ENCODE measurements around the gene MMP2. TPM values are rescaled to one million over a fixed set of nuclear protein-coding genes. Genes with fewer than 3 reads are reported as not detected.

Gene MMP2
- total RNA-seq, 1 experiment from 2014 or later = 1.5 TPM

DNA sequence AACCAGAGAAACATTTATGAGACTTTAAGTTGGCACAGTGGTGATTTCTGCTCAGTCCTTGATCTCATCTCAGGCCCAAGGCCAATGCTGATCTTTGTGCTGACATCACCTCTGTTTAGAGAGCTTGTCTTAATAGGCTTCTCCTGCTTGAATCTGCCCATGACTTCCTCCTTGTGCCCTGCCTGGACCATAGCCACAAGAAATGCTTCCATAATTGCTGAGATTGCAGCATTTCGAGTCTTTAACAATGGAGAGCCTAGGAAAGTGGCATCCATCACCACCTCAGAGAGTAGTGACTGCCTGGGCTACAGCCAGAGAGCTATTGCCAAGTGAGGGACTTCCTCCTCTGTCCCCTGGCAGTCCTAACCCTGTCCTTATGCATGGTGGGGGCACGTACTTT, 25.1 kb upstream of the MMP2 start:
- Histone ChIP-seq H3K4me2 (ENCODE audit: low read length) (no peak overlapping the region), H3K27ac (ENCODE audit: low read depth, low read length) (no peak overlapping the region), H3K79me2 (ENCODE audit: insufficient read depth, low read length) (no peaks in the 10 kb centered on the region), H3K9me2 (ENCODE audit: insufficient read depth) (no peaks in the 10 kb centered on the region), H3K36me3 (ENCODE audit: control insufficient read depth in 1 of 2, insufficient read depth in 2 of 2, low read length in 2 of 2) (no peaks in the 10 kb centered on the region), H3K9ac (ENCODE audit: low read length) (no peak overlapping the region), H3K9me3 (ENCODE audit: control insufficient read depth in 1 of 2, insufficient read depth in 1 of 2, low read depth in 1 of 2, low read length in 2 of 2) (no peaks in the 10 kb centered on the region), H3K27me3 (ENCODE audit: insufficient read depth, low read length) (0 out of 2 replicates have a peak, but pooled peaks cover 5% of the 10 kb centered on the region), H3K4me3 (replicated peaks in 1 of 2; ENCODE audit: low read depth in 1 of 2, low read length in 2 of 2) (no peak overlapping the region), H2AFZ (ENCODE audit: low read depth, low read length, poor library complexity, severe bottlenecking) (no peak overlapping the region), H4K20me1 (ENCODE audit: insufficient read depth) (no peaks in the 10 kb centered on the region), H3K4me1 (ENCODE audit: control insufficient read depth in 1 of 2, insufficient read depth in 2 of 2, low read length in 2 of 2) (no peaks in the 10 kb centered on the region)
- ChIA-PET CTCF (interaction anchor here (1.2 kb wide), 1 partner anchor 11 kb away, joined by 3 read pairs; no protein-coding TSS in a partner anchor), RAD21 (ENCODE audit: low non-redundant PET in 1 of 2, low total read pairs in 2 of 2, uncharacterized antibody in 2 of 2, unreplicated experiment in 2 of 2) (no interaction called here), POLR2A (no interaction called here)
- ATAC-seq (no peak), DNase-seq (ENCODE audit: low read depth, low spot score) (no peak)
- TF ChIP-seq, protein P1, sequence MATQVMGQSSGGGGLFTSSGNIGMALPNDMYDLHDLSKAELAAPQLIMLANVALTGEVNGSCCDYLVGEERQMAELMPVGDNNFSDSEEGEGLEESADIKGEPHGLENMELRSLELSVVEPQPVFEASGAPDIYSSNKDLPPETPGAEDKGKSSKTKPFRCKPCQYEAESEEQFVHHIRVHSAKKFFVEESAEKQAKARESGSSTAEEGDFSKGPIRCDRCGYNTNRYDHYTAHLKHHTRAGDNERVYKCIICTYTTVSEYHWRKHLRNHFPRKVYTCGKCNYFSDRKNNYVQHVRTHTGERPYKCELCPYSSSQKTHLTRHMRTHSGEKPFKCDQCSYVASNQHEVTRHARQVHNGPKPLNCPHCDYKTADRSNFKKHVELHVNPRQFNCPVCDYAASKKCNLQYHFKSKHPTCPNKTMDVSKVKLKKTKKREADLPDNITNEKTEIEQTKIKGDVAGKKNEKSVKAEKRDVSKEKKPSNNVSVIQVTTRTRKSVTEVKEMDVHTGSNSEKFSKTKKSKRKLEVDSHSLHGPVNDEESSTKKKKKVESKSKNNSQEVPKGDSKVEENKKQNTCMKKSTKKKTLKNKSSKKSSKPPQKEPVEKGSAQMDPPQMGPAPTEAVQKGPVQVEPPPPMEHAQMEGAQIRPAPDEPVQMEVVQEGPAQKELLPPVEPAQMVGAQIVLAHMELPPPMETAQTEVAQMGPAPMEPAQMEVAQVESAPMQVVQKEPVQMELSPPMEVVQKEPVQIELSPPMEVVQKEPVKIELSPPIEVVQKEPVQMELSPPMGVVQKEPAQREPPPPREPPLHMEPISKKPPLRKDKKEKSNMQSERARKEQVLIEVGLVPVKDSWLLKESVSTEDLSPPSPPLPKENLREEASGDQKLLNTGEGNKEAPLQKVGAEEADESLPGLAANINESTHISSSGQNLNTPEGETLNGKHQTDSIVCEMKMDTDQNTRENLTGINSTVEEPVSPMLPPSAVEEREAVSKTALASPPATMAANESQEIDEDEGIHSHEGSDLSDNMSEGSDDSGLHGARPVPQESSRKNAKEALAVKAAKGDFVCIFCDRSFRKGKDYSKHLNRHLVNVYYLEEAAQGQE (IDR thresholded peaks at IDR 0.05; ENCODE audit: low read depth) = no peak
- TF ChIP-seq TCF7L2 (IDR thresholded peaks at IDR 0.05; ENCODE audit: borderline replicate concordance, extremely low read depth, insufficient read depth, insufficient read length) (no peak), EZH2phosphoT487 (IDR thresholded peaks at IDR 0.05; ENCODE audit: borderline replicate concordance) (no peak), POLR2A (IDR thresholded peaks at IDR 0.05; ENCODE audit: borderline replicate concordance, extremely low read depth, insufficient read depth, insufficient read length) (no peak), ZFX (IDR thresholded peaks at IDR 0.05) (no peak), SRF (IDR thresholded peaks at IDR 0.05; ENCODE audit: low read depth) (no peak), EGR1 (IDR thresholded peaks at IDR 0.05; ENCODE audit: low read depth) (no peak), POLR2AphosphoS5 (IDR thresholded peaks at IDR 0.05; ENCODE audit: low read depth, low read length) (no peak), SP1 (IDR thresholded peaks at IDR 0.05; ENCODE audit: low read depth) (no peak), CEBPB (IDR thresholded peaks at IDR 0.05; ENCODE audit: low read depth) (no peak), SIN3A (IDR thresholded peaks at IDR 0.05; ENCODE audit: low read depth) (no peak), CBX3 (IDR thresholded peaks at IDR 0.05; ENCODE audit: low read depth) (no peak), EZH2 (IDR thresholded peaks at IDR 0.05) (no peak)
- TF ChIP-seq, protein P2, sequence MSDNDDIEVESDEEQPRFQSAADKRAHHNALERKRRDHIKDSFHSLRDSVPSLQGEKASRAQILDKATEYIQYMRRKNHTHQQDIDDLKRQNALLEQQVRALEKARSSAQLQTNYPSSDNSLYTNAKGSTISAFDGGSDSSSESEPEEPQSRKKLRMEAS (IDR thresholded peaks at IDR 0.05) = no peak
- TF ChIP-seq, protein P3, sequence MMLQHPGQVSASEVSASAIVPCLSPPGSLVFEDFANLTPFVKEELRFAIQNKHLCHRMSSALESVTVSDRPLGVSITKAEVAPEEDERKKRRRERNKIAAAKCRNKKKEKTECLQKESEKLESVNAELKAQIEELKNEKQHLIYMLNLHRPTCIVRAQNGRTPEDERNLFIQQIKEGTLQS (IDR thresholded peaks at IDR 0.05) = no peak
- TF ChIP-seq, protein P4, sequence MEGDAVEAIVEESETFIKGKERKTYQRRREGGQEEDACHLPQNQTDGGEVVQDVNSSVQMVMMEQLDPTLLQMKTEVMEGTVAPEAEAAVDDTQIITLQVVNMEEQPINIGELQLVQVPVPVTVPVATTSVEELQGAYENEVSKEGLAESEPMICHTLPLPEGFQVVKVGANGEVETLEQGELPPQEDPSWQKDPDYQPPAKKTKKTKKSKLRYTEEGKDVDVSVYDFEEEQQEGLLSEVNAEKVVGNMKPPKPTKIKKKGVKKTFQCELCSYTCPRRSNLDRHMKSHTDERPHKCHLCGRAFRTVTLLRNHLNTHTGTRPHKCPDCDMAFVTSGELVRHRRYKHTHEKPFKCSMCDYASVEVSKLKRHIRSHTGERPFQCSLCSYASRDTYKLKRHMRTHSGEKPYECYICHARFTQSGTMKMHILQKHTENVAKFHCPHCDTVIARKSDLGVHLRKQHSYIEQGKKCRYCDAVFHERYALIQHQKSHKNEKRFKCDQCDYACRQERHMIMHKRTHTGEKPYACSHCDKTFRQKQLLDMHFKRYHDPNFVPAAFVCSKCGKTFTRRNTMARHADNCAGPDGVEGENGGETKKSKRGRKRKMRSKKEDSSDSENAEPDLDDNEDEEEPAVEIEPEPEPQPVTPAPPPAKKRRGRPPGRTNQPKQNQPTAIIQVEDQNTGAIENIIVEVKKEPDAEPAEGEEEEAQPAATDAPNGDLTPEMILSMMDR (IDR thresholded peaks at IDR 0.05 in 2 of 3, conservative IDR thresholded peaks at IDR 0.05 in 1 of 3; ENCODE audit: borderline replicate concordance in 1 of 3, insufficient read depth in 1 of 3, low read depth in 2 of 3, low read length in 2 of 3) = no peak
- TF ChIP-seq, protein P5, sequence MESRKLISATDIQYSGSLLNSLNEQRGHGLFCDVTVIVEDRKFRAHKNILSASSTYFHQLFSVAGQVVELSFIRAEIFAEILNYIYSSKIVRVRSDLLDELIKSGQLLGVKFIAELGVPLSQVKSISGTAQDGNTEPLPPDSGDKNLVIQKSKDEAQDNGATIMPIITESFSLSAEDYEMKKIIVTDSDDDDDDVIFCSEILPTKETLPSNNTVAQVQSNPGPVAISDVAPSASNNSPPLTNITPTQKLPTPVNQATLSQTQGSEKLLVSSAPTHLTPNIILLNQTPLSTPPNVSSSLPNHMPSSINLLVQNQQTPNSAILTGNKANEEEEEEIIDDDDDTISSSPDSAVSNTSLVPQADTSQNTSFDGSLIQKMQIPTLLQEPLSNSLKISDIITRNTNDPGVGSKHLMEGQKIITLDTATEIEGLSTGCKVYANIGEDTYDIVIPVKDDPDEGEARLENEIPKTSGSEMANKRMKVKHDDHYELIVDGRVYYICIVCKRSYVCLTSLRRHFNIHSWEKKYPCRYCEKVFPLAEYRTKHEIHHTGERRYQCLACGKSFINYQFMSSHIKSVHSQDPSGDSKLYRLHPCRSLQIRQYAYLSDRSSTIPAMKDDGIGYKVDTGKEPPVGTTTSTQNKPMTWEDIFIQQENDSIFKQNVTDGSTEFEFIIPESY (IDR thresholded peaks at IDR 0.05; ENCODE audit: extremely low read depth, insufficient replicate concordance, low read length) = no peak
- intact Hi-C loops (cut with micrococcal nuclease) = no loop called here
- BruUV-seq (replicated peaks) = no TSS peak
